SU-DHL-6 (cell line): ENCODE measurements around the gene IL10RA.

Experiments used
- CTCF ChIP-seq: fragments of 200-600 bp; sonication (generic); IDR thresholded peaks from one replicate; pipeline ENCODE4 v1.5.1; 2017; ENCODE audit warnings: antibody characterized with exemption, mild to moderate bottlenecking, low read length, moderate library complexity; ENCODE audit not compliant: insufficient read depth, poor library complexity, severe bottlenecking
- EZH2phosphoT487 ChIP-seq: fragments of 200-600 bp; sonication (generic), shearing (Covaris generic); conservative IDR thresholded peaks from 2 replicates; pipeline ENCODE4 v1.6.1; 2018; ENCODE audit warnings: mild to moderate bottlenecking, antibody characterized with exemption, low read length, moderate library complexity, mixed read lengths

DNA sequence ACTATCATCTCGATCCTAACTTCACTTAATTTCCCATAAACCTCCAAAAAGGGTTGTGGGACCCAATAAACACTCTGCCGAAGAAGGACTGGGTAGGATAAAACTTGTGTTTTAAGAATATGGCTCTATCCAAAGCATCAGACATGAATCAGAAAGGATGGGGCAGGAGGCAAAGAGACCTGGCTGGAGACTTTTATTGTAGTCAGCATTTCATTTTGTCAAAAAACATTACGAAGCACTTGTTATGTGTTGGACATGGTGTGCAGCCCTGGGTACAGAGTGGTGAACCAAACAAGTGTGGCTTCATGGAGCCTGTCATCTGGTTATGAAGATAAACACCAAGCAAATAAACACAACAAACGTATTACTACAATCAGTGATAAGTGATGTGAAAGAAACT, 17.3 kb downstream of the IL10RA start:
- TF ChIP-seq EZH2phosphoT487 (no peak), CTCF (no peak)
